ENCODE data around the gene CAT.

The CAT gene

GRCh38 chr11:34509336-34509876 lies 70.7 kb downstream of the CAT start:
- Mint-ChIP-seq H3K36me3 (ENCODE audit: low read depth) (no peaks in the 10 kb centered on the region), H3K27ac (no peak overlapping the region), H3K4me1 (no peaks in the 10 kb centered on the region), H3K4me3 (no peak overlapping the region), H3K27me3 (ENCODE audit: low read depth) (peaks cover 15% of the 10 kb centered on the region), H3K9me3 (no peaks in the 10 kb centered on the region)
- TF ChIP-seq CTCF (IDR thresholded peaks at IDR 0.05; ENCODE audit: unreplicated experiment in 3 of 3), result no peak

- no peak for TF ChIP-seq CTCF (IDR thresholded peaks at IDR 0.05; ENCODE audit: unreplicated experiment in 3 of 3)
- no peaks in the 10 kb centered on the region for H3K4me1 Mint-ChIP-seq
Measured at GRCh38 chr11:34510218-34510617, 71.5 kb downstream of the CAT start.

GRCh38 chr11:34510673-34511072 lies 71.9 kb downstream of the CAT start:
- no peaks in the 10 kb centered on the region for H3K9me3 Mint-ChIP-seq
- H3K4me1 Mint-ChIP-seq, result no peaks in the 10 kb centered on the region
- H3K4me3 Mint-ChIP-seq, result no peak overlapping the region
- no peaks in the 10 kb centered on the region for H3K36me3 Mint-ChIP-seq (ENCODE audit: low read depth)
- no peak overlapping the region for H3K27ac Mint-ChIP-seq
- H3K27me3 Mint-ChIP-seq (ENCODE audit: low read depth), result peaks cover 14% of the 10 kb centered on the region
- TF ChIP-seq CTCF (IDR thresholded peaks at IDR 0.05; ENCODE audit: unreplicated experiment in 3 of 3), result no peak

More at GRCh38 chr11:34510218-34510617, 71.5 kb downstream of the CAT start:
- no peak overlapping the region for H3K4me3 Mint-ChIP-seq
- H3K27me3 Mint-ChIP-seq (ENCODE audit: low read depth), result peaks cover 14% of the 10 kb centered on the region
- H3K36me3 Mint-ChIP-seq (ENCODE audit: low read depth), result no peaks in the 10 kb centered on the region
- no peaks in the 10 kb centered on the region for H3K9me3 Mint-ChIP-seq
- no peak overlapping the region for H3K27ac Mint-ChIP-seq

- no peaks in the 10 kb centered on the region for H3K36me3 Mint-ChIP-seq (ENCODE audit: low read depth)
- H3K4me3 Mint-ChIP-seq, result no peak overlapping the region
- no peaks in the 10 kb centered on the region for H3K9me3 Mint-ChIP-seq
- no peaks in the 10 kb centered on the region for H3K4me1 Mint-ChIP-seq
- peaks cover 26% of the 10 kb centered on the region for H3K27me3 Mint-ChIP-seq (ENCODE audit: low read depth)
- TF ChIP-seq CTCF (IDR thresholded peaks at IDR 0.05; ENCODE audit: unreplicated experiment in 3 of 3), result peak; percentile 37 to 54 (median 42)
- no peak overlapping the region for H3K27ac Mint-ChIP-seq
Measured at GRCh38 chr11:34512840-34513681, 74.3 kb downstream of the CAT start.

- no peaks in the 10 kb centered on the region for H3K4me1 Mint-ChIP-seq
- H3K4me3 Mint-ChIP-seq, result no peak within 1 kb of the TSS
- H3K27me3 Mint-ChIP-seq (ENCODE audit: low read depth), result peaks cover 27% of the 10 kb centered on the region
- TF ChIP-seq CTCF (IDR thresholded peaks at IDR 0.05; ENCODE audit: unreplicated experiment in 3 of 3), result no peak
- no peaks in the 10 kb centered on the region for H3K9me3 Mint-ChIP-seq
- H3K27ac Mint-ChIP-seq, result no peak within 1 kb of the TSS
- H3K36me3 Mint-ChIP-seq (ENCODE audit: low read depth), result no peaks in the 10 kb centered on the region
Measured at GRCh38 chr11:34513682-34514449, 75.1 kb downstream of the CAT start, which contains the start of gene ELF5. ELF5 (minus strand) TSS chr11:34513794; CDS start chr11:34505749, 8,045 bp downstream.

Data from nephron (organoid).